GM23248 (cell line): Measurements from ENCODE around the gene TALDO1.

Source experiments
- EZH2 ChIP-seq: fragments of 200-600 bp; sonication (generic); IDR thresholded peaks from 2 replicates; pipeline ENCODE4 v1.6.1; 2018; ENCODE audit warnings: antibody characterized with exemption, mild to moderate bottlenecking; ENCODE audit not compliant: insufficient read depth, poor library complexity, severe bottlenecking
- EZH2phosphoT487 ChIP-seq: fragments of 200-600 bp; sonication (generic); IDR thresholded peaks from 2 replicates; pipeline ENCODE4 v1.6.1; 2018; ENCODE audit warnings: antibody characterized with exemption, moderate library complexity, mild to moderate bottlenecking, low read depth; ENCODE audit not compliant: insufficient read depth

DNA sequence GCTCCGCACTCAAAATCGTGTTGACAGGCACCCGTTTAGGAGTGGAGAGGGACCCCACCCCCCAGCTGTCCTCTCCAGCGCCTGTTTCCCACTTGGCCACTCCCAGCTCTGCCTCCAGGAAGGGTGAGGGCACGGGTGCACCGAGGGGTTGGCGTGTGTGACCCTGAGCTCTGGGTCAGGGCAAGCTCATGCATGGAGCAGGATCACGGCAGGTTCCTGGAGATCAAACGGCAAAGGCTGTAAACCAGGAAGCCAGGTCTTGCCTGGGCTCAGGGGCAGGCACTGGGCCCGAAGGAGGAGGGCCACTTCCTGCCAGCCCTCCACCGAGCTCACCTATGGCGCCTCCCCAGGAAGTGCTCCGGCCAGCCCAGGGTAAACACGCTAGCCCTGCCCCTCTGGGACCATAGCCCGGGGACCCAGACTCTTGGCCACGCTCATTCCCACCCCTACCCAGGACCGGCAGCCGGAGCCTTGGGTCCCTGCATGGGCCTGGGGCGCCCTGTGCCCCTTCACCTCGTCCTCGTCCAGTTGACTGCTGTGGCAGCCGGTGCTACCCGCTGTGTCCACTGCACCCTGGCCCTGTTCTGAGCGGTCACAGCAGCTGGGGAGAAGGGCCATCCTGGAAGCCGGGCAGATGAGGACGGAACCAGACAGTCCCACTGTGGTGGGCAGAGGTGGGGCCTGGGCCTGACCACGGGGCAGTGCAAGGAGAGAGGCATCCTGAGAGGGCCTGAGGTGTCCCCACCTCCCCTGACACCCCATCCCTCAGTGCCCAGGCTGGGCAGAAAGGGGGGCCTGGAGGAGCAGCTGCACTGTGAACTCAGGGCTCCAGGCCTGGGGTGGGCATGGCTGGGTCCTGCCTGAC lies 42.3 kb upstream of the TALDO1 start:
- no peak for TF ChIP-seq EZH2phosphoT487
- TF ChIP-seq EZH2, result no peak
